H1 (cell line): ENCODE results near the gene U2AF1L4.

Experiments used
- CHD2 ChIP-seq: IDR thresholded peaks from 2 replicates; pipeline ENCODE4 v1.6.1; 2012; ENCODE audit warnings: low read length, improper control_type of control experiment
- CTCF ChIP-seq, 3 experiments: IDR thresholded peaks; 1 replicate in 2 of 3; 2 replicates in 1 of 3; pipeline versions ENCODE4 v1.5.1 to v1.6.1; 2011; ENCODE audit warnings: low read length in 3 of 3, mild to moderate bottlenecking in 3 of 3, inconsistent platforms in 2 of 3, low read depth in 1 of 3, moderate library complexity in 1 of 3; ENCODE audit not compliant: insufficient read depth in 1 of 3; ENCODE audit errors: control extremely low read depth in 1 of 3
- GABPA ChIP-seq: IDR thresholded peaks from 2 replicates; pipeline ENCODE4 v1.6.1; 2011; ENCODE audit warnings: mild to moderate bottlenecking, low read length, moderate library complexity, borderline replicate concordance; ENCODE audit not compliant: insufficient read depth
- JUND ChIP-seq: IDR thresholded peaks from 2 replicates; pipeline ENCODE4 v1.6.1; 2011; ENCODE audit warnings: mild to moderate bottlenecking, improper control_type of control experiment, low read length
- MAFK ChIP-seq: IDR thresholded peaks from 2 replicates; pipeline ENCODE4 v1.6.1; 2012; ENCODE audit warnings: low read depth, mild to moderate bottlenecking, improper control_type of control experiment, low read length
- TF ChIP-seq, protein P1 (sequence below): IDR thresholded peaks from 2 replicates; pipeline ENCODE4 v1.6.1; 2011; ENCODE audit warnings: low read depth, mild to moderate bottlenecking, low read length; ENCODE audit not compliant: insufficient read depth

- TF ChIP-seq CTCF (IDR thresholded peaks at IDR 0.05; ENCODE audit: control extremely low read depth in 1 of 3, insufficient read depth in 1 of 3, low read depth in 1 of 3, low read length in 3 of 3): no peak
- TF ChIP-seq MAFK: no peak
- TF ChIP-seq, protein P1, sequence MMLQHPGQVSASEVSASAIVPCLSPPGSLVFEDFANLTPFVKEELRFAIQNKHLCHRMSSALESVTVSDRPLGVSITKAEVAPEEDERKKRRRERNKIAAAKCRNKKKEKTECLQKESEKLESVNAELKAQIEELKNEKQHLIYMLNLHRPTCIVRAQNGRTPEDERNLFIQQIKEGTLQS: no peak
- TF ChIP-seq CHD2: peak; percentile 97
- TF ChIP-seq JUND: no peak
- TF ChIP-seq GABPA: 0 out of 2 replicates have a peak, but pooled peaks have one; percentile 2
These were observed 42.8 kb downstream of the U2AF1L4 start for GRCh38 chr19:35702223-35703012.
